ENCODE data around the gene TJP2. TPM values are rescaled to one million over a fixed set of nuclear protein-coding genes. Genes with fewer than 3 reads are reported as not detected.

Gene TJP2
- total and polyA plus RNA-seq, 2 donors from 2014 or later = 35.9 to 148 TPM

DNA sequence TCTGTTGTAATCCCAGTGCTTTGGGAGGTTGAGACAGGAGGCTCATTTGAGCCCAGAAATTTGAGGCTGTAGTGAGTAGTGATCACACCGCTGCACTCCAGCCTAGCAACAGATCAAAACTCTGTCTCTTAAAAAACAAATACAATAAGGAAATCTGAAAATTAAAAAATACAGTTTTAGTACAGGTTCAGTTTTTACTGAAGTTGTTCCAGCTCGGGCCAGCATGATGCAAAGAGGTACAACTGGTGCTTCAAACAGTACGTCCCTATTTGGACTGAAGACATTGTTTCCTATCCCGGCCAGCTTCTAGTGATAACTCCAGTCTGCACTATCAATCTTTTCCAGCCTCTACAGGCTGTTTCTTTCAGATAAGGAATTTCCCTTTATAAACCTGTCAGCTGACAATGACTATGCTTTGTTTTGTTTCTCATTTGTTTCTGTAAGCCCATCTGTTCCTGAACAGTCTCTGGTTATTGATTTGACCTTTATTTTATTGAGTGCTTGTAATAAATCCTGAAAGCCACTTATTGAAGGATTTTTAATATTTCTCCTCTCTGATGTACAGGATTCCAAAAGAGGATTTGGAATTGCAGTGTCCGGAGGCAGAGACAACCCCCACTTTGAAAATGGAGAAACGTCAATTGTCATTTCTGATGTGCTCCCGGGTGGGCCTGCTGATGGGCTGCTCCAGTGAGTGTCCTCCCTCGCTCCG is 41.9 kb downstream of the TJP2 start:
- TF ChIP-seq, protein P1, sequence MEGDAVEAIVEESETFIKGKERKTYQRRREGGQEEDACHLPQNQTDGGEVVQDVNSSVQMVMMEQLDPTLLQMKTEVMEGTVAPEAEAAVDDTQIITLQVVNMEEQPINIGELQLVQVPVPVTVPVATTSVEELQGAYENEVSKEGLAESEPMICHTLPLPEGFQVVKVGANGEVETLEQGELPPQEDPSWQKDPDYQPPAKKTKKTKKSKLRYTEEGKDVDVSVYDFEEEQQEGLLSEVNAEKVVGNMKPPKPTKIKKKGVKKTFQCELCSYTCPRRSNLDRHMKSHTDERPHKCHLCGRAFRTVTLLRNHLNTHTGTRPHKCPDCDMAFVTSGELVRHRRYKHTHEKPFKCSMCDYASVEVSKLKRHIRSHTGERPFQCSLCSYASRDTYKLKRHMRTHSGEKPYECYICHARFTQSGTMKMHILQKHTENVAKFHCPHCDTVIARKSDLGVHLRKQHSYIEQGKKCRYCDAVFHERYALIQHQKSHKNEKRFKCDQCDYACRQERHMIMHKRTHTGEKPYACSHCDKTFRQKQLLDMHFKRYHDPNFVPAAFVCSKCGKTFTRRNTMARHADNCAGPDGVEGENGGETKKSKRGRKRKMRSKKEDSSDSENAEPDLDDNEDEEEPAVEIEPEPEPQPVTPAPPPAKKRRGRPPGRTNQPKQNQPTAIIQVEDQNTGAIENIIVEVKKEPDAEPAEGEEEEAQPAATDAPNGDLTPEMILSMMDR (IDR thresholded peaks at IDR 0.05; ENCODE audit: borderline replicate concordance, extremely low read depth, insufficient read depth) = no peak
- no peak for FAIRE-seq

DNA sequence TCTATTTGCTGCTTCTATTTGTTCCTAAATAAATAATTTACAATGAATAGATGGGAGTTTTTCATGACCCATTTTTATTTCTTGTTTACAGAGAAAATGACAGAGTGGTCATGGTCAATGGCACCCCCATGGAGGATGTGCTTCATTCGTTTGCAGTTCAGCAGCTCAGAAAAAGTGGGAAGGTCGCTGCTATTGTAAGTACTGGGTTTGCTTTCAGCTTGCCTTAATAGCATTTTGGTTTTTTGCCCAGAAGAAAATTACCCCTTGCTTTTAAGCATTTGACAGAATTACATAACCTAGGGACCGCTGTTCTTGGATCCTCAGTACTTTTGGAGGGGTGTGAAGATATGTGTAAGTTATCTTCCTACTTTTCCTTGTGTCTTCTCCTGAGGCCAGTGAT is 44.1 kb downstream of the TJP2 start:
- no peak for FAIRE-seq

More for the DNA sequence above, 41.9 kb downstream of the TJP2 start:
- H3K4me1 ChIP-seq (ENCODE audit: control insufficient read depth in 2 of 3, insufficient read depth in 2 of 3, low read depth in 1 of 3, low read length in 3 of 3) = no peaks in the 10 kb centered on the region
- H3K9ac ChIP-seq (ENCODE audit: low read length in 3 of 3) = no peak overlapping the region
- H3K9me3 ChIP-seq (ENCODE audit: control insufficient read depth in 2 of 3, insufficient read depth in 1 of 3, low read length in 3 of 3) = no peaks in the 10 kb centered on the region
- intact Hi-C loops (cut with DNase I) = no loop called here
- H3K4me3 ChIP-seq (ENCODE audit: low read length in 3 of 3) = no peak overlapping the region
- no peak overlapping the region for H3K27ac ChIP-seq (ENCODE audit: low read depth in 2 of 2, low read length in 2 of 2)
- peak in 1 of 5 donors; percentile 29 for DNase-seq
- no peaks in the 10 kb centered on the region for H3K27me3 ChIP-seq (ENCODE audit: control insufficient read depth, insufficient read depth, low read length)
- peaks cover 0 to 18% (median 5%) of the 10 kb centered on the region in 3 donors for H3K36me3 ChIP-seq (ENCODE audit: control insufficient read depth in 2 of 3, insufficient read depth in 3 of 3, low read length in 3 of 3)

DNA sequence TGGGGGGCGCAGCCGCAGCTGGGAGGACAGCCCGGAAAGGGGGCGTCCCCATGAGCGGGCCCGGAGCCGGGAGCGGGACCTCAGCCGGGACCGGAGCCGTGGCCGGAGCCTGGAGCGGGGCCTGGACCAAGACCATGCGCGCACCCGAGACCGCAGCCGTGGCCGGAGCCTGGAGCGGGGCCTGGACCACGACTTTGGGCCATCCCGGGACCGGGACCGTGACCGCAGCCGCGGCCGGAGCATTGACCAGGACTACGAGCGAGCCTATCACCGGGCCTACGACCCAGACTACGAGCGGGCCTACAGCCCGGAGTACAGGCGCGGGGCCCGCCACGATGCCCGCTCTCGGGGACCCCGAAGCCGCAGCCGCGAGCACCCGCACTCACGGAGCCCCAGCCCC is 47.0 kb downstream of the TJP2 start:
- Histone ChIP-seq H3K4me1 (ENCODE audit: control insufficient read depth in 2 of 3, insufficient read depth in 2 of 3, low read depth in 1 of 3, low read length in 3 of 3) (no peaks in the 10 kb centered on the region), H3K9ac (ENCODE audit: low read length in 3 of 3) (no peak overlapping the region), H3K27me3 (ENCODE audit: control insufficient read depth, insufficient read depth, low read length) (no peaks in the 10 kb centered on the region), H3K9me3 (ENCODE audit: control insufficient read depth in 2 of 3, insufficient read depth in 1 of 3, low read length in 3 of 3) (no peaks in the 10 kb centered on the region), H3K27ac (ENCODE audit: low read depth in 2 of 2, low read length in 2 of 2) (no peak overlapping the region), H3K36me3 (ENCODE audit: control insufficient read depth in 2 of 3, insufficient read depth in 3 of 3, low read length in 3 of 3) (peaks cover 0 to 38% (median 15%) of the 10 kb centered on the region in 3 donors), H3K4me3 (ENCODE audit: low read length in 3 of 3) (no peak overlapping the region)
- peak in 1 of 5 donors; percentile 78 for DNase-seq
- no peak for FAIRE-seq
- TF ChIP-seq, protein P1 (IDR thresholded peaks at IDR 0.05; ENCODE audit: borderline replicate concordance, extremely low read depth, insufficient read depth) = no peak
- intact Hi-C loops (cut with DNase I) = no loop called here

More for the DNA sequence above, 44.1 kb downstream of the TJP2 start:
- Histone ChIP-seq H3K36me3 (ENCODE audit: control insufficient read depth in 2 of 3, insufficient read depth in 3 of 3, low read length in 3 of 3) (peaks cover 0 to 27% (median 8%) of the 10 kb centered on the region in 3 donors), H3K27me3 (ENCODE audit: control insufficient read depth, insufficient read depth, low read length) (no peaks in the 10 kb centered on the region), H3K4me3 (ENCODE audit: low read length in 3 of 3) (no peak overlapping the region), H3K4me1 (ENCODE audit: control insufficient read depth in 2 of 3, insufficient read depth in 2 of 3, low read depth in 1 of 3, low read length in 3 of 3) (no peaks in the 10 kb centered on the region), H3K27ac (ENCODE audit: low read depth in 2 of 2, low read length in 2 of 2) (no peak overlapping the region), H3K9me3 (ENCODE audit: control insufficient read depth in 2 of 3, insufficient read depth in 1 of 3, low read length in 3 of 3) (no peaks in the 10 kb centered on the region), H3K9ac (ENCODE audit: low read length in 3 of 3) (no peak overlapping the region)
- intact Hi-C loops (cut with DNase I) = no loop called here
- TF ChIP-seq, protein P1 (IDR thresholded peaks at IDR 0.05; ENCODE audit: borderline replicate concordance, extremely low read depth, insufficient read depth) = no peak
- DNase-seq = no peak
